GM21786 (cell line): ENCODE data around the gene SULT2B1.
A peak's percentile ranks its signal among the peaks of the same experiment; 100 is the strongest.
"Not testable (repeated sequence)": the region's sequence is repeated elsewhere in the genome, so short reads cannot be mapped to it uniquely, and the experiment has no call there.

ENCODE experiments used
- ATAC-seq: cut with Tn5 transposase; IDR thresholded peaks from one replicate; pipeline ENCODE4 v1.9.1; 2021; ENCODE audit not compliant: unreplicated experiment

SULT2B1 gene

GRCh38 chr19:48618278-48618915 lies 66.4 kb downstream of the SULT2B1 start:
- ATAC-seq = no peak

DNA sequence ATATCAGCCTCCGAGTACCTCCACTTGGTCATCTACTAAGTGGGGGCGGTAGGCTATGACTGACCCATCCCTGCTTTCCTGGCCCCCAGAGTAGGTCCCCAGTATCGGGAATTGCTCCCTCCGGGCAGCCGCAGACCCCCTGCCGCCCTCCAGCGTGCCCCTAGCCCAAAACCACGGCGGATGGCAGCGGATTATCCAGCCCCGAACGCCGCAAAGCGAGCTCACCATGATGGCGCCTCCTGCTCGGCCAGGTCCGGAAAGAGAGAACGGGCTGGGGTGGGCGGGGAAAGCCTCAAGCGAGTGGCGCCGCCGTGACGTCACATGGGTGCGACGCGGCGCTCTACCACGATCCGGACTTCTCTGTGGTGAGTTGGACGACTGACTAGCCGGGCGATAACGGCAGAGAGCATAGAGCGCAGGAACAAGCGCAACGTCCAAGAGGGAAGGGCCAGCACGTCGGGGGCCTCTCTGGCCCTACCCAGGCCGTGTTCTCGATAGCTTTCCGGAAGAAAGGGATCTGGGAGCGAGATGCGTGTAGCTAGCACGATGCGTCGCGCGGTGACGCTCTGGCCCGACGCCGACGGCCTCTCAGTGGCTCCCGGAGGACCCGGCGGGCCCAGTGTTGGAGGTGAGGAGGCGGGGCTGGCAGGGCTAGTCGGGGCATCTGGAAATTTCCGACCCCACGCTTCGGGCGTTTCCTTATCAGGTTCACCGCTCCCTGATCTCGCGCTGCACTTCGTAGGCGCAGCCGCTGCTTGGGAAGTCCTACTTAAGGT lies 67.1 kb downstream of the SULT2B1 start, which contains the start of the genes RPL18 and SPHK2:
Gene RPL18 (minus strand): TSS at position 263 of the 776 bp plus-strand sequence. CDS start 35 bp downstream, at position 228.
Gene SPHK2 (plus strand): TSS at position 591 of the 776 bp plus-strand sequence. CDS start 1,009 bp downstream, outside the sequence.
- ATAC-seq = peak; percentile 85

DNA sequence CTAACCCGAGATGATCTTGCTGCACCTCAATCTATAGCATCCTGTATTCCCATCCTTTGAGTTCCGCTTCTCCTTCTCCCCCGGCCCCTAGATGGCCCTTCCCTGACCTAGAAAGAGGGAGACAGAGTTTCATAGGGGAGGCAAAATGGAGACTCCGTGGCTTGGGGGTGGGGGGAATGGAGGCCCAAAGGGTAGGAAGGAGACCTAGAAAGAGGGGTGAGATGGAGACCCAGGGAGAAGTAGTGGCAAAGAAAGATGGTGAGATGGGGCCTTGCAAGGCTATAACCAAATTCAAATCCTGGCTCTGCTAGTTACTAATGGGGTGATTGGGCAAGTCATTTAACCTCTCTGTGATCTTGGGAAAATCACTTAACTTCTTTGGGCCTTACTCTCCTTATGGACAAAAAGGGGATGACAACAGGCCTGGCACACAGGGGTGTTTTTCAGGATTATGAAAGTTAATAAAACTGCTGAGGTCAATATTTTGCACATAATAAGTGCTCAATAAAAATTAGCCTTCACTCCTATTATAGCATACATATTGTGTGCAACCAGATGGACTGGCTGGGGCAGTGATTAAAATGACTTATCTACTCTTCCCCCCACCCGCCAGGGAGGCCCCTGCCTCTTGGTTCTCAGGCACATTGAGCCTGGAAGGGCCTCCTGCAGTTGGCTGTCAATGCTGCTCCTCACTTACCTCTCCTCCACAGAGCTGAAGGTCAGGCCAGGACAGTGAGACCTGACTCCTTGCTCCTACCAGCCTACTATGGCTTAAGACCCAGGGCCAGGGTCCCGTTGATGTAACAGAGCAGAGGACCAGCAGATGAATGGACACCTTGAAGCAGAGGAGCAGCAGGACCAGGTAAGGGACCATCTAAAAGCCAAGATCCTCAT lies 68.0 kb downstream of the SULT2B1 start:
- no peak for ATAC-seq

DNA sequence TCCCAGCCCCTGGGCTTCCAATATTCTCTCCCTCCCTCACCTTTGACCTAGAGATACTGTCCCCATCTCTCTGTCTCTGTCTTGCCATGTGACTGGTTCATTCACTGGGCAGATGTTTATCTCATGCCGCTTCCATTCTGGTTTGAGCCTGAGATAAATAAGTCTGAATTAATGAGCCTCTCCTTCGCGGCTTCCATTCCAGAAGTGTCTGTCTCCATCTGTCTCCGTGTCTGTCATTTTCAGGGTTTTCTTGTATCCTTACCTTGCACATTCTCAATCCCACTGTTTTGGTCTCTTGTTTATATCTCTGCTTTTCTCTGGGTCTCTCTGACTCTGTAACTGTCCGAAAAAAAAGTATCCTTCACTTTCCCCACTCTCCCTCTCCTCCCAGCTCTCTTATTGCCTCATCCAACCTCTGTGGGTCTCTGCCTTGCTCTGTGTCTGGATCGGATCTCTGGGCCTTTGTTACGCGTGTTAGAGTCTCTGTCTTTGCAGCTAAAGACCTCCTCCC lies 71.6 kb downstream of the SULT2B1 start:
- ATAC-seq = no peak

GRCh38 chr19:48624067-48624594 lies 72.2 kb downstream of the SULT2B1 start:
- ATAC-seq = peak; percentile 62

- ATAC-seq = no peak
Observed at GRCh38 chr19:48624791-48625723, 73.1 kb downstream of the SULT2B1 start.

- no peak for ATAC-seq
Observed at GRCh38 chr19:48625891-48626327, 73.9 kb downstream of the SULT2B1 start.

DNA sequence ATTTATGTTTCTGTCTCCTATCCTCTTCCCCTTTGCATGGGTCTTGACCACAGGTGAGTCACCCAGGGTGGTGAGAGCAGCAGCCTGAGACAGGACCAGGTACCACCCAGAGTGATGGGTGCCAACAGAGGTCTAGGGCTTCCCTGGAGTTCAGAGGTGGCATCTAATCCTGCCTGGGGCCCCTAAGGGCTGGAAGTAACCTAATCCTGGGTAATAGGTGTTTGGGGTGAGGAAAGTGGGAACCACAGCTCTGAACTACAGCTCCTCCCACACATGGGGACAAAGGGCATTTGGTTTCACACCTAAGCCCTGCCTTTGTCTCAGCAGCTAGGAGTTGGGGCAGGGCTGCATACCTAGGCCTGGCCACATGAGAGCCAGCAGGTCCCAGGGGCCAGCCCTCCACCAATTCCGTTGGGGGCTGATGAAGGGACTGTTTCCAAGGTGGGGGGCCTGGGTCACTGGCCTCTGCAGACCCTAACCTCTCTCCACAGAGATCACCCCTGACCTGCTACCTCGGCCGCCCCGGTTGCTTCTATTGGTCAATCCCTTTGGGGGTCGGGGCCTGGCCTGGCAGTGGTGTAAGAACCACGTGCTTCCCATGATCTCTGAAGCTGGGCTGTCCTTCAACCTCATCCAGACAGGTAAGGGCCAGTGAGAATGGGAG lies 75.4 kb downstream of the SULT2B1 start:
- no peak for ATAC-seq

DNA sequence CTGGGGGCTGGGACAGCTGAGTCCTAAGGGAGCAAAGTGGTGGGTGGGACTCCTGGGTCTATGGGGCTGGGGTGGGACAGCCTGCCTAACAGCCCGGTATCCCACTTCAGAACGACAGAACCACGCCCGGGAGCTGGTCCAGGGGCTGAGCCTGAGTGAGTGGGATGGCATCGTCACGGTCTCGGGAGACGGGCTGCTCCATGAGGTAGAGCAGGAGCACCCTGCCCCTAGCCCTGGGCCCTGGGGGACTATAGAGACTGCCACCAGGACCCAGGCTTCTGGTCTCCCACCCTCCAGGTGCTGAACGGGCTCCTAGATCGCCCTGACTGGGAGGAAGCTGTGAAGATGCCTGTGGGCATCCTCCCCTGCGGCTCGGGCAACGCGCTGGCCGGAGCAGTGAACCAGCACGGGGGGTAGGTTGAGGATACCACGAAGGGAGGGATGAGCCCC lies 75.9 kb downstream of the SULT2B1 start:
- no peak for ATAC-seq

GRCh38 chr19:48628486-48629296 lies 76.7 kb downstream of the SULT2B1 start:
- no peak for ATAC-seq

DNA sequence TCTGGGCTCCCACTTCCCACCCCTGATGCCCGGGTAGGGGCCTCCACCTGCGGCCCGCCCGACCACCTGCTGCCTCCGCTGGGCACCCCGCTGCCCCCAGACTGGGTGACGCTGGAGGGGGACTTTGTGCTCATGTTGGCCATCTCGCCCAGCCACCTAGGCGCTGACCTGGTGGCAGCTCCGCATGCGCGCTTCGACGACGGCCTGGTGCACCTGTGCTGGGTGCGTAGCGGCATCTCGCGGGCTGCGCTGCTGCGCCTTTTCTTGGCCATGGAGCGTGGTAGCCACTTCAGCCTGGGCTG lies 77.3 kb downstream of the SULT2B1 start:
- no peak for ATAC-seq

DNA sequence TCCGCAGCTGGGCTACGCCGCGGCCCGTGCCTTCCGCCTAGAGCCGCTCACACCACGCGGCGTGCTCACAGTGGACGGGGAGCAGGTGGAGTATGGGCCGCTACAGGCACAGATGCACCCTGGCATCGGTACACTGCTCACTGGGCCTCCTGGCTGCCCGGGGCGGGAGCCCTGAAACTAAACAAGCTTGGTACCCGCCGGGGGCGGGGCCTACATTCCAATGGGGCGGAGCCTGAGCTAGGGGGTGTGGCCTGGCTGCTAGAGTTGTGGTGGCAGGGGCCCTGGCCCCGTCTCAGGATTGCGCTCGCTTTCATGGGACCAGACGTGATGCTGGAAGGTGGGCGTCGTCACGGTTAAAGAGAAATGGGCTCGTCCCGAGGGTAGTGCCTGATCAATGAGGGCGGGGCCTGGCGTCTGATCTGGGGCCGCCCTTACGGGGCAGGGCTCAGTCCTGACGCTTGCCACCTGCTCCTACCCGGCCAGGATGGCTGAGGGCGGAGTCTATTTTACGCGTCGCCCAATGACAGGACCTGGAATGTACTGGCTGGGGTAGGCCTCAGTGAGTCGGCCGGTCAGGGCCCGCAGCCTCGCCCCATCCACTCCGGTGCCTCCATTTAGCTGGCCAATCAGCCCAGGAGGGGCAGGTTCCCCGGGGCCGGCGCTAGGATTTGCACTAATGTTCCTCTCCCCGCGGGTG lies 77.8 kb downstream of the SULT2B1 start:
- no peak for ATAC-seq

DNA sequence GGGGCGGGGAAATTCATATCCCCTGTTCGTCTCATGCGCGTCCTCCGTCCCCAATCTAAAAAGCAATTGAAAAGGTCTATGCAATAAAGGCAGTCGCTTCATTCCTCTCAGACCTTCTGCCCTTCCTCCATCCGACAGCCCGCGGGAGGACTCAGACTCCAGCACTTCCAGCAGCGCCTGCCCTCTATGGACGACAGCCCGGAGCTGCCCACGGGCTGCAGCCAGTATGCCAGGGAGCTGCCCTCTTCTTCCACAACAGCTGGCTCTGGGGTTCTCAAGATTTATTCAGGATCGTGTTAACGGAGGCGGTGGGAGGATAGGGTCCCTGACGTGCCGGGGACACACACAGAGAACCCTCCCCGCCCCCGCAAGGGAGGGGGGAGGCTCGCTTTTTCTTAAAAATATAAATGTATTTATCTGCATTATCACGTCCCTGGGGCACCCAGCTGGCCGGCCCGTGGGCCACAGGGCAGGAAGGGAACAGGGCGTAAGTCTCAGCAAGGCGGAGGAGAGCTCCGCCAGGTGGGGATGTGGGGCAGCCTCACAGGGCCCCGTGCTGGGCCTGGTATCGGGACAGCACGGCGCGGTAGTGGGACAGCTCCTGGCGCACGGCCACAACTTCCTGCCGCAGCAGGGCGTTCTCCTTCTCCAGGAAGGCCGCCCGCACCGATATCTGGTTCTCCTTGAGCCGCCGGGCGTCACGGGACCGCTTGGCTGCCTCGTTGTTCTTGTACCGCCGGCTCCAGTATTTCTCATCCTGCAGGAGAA lies 78.5 kb downstream of the SULT2B1 start:
- no peak for ATAC-seq

GRCh38 chr19:48631225-48631624 lies 79.3 kb downstream of the SULT2B1 start:
- ATAC-seq = no peak

DNA sequence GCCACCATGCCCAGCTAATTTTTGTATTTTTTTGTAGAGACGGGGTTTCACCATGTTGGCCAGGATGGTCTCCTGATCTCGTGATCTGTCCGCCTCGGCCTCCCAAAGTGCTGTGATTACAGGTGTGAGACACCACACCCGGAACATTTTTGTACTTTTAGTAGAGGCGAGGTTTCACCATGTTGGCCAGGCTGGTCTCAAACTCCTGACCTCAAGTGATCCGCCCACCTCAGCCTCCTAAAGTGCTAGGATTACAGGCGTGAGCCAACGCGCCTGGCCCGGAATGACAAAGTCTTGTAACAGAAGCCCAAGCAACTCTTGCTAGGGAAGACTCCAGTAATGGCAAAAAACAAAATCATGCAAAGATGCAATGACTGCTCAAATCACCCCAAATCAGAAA lies 80.3 kb downstream of the SULT2B1 start:
- not testable (repeated sequence) for ATAC-seq

GRCh38 chr19:48632692-48633147 lies 80.7 kb downstream of the SULT2B1 start:
- no peak for ATAC-seq
